Measurements from ENCODE around the gene DGAT2.

GRCh38 chr11:75783416-75784084 lies 15.0 kb downstream of the DGAT2 start:
- no peak for TF ChIP-seq CREB1 (IDR thresholded peaks at IDR 0.05; ENCODE audit: low read depth)
- no peak for TF ChIP-seq REST (IDR thresholded peaks at IDR 0.05; ENCODE audit: low read depth)
- TF ChIP-seq TCF12 (IDR thresholded peaks at IDR 0.05; ENCODE audit: low read depth) = no peak
- TF ChIP-seq EP300 (IDR thresholded peaks at IDR 0.05; ENCODE audit: borderline replicate concordance) = no peak
- no peak for TF ChIP-seq FOXM1 (IDR thresholded peaks at IDR 0.05; ENCODE audit: borderline replicate concordance, low read depth)
- TF ChIP-seq RAD21 (IDR thresholded peaks at IDR 0.05; ENCODE audit: low read depth) = no peak
- TF ChIP-seq USF1 (IDR thresholded peaks at IDR 0.05) = no peak
- TF ChIP-seq TAF1 (IDR thresholded peaks at IDR 0.05; ENCODE audit: low read depth) = no peak
- TF ChIP-seq MAX (IDR thresholded peaks at IDR 0.05) = no peak
- TF ChIP-seq YY1 (IDR thresholded peaks at IDR 0.05; ENCODE audit: low read depth) = no peak
- TF ChIP-seq ZBTB7A (IDR thresholded peaks at IDR 0.05; ENCODE audit: low read depth) = no peak
- no peak for TF ChIP-seq TEAD4 (IDR thresholded peaks at IDR 0.05)
- no peak for TF ChIP-seq NFIC (IDR thresholded peaks at IDR 0.05)

All from Ishikawa (cell line).